GM12891 (cell line): ENCODE results near the gene PAIP1.

ENCODE experiments used
- PAX5 ChIP-seq: IDR thresholded peaks from 2 replicates; pipeline ENCODE4 v1.6.1; 2011; ENCODE audit warnings: low read length, moderate library complexity, mild to moderate bottlenecking; ENCODE audit not compliant: insufficient read depth, severe bottlenecking
- POLR2A ChIP-seq: IDR thresholded peaks from 2 replicates; pipeline ENCODE4 v1.6.1; 2011; ENCODE audit warnings: low read depth, low read length, control low read depth
- POLR2AphosphoS5 ChIP-seq: IDR thresholded peaks from 2 replicates; pipeline ENCODE4 v1.6.1; 2011; ENCODE audit warnings: low read depth, low read length, control low read depth
- POU2F2 ChIP-seq: IDR thresholded peaks from 2 replicates; pipeline ENCODE4 v1.6.1; 2011; ENCODE audit warnings: low read depth, mild to moderate bottlenecking, control low read depth, low read length, moderate library complexity
- SPI1 ChIP-seq: IDR thresholded peaks from 2 replicates; pipeline ENCODE4 v1.6.1; 2011; ENCODE audit warnings: low read depth, low read length, control low read depth
- TAF1 ChIP-seq: IDR thresholded peaks from 2 replicates; pipeline ENCODE4 v1.6.1; 2011; ENCODE audit warnings: low read depth, low read length, control low read depth

GRCh38 chr5:43560128-43560527 lies 3.3 kb upstream of the PAIP1 start:
- TF ChIP-seq TAF1 = no peak
- TF ChIP-seq POLR2AphosphoS5 = no peak
- TF ChIP-seq PAX5 = no peak
- no peak for TF ChIP-seq POLR2A
- TF ChIP-seq SPI1 = no peak
- TF ChIP-seq POU2F2 = no peak
